Activated CD8-positive, alpha-beta memory T cell treated with anti-CD3 and anti-CD28 coated beads, Interleukin-2, amount 10 ng/mL, durations not matched to agents 7 days and 5 days (primary cell): ENCODE data around the gene RNU5B-1. TPM values are rescaled to one million over a fixed set of nuclear protein-coding genes. Genes with fewer than 3 reads are reported as not detected.
"Not testable (repeated sequence)": the region's sequence is repeated elsewhere in the genome, so short reads cannot be mapped to it uniquely, and the experiment has no call there.

Source experiments
- ATAC-seq: fragments of 150-1000 bp; cut with Tn5 transposase; one replicate; pipeline ENCODE4 v1.10.0; 2021; ENCODE audit warnings: moderate library complexity
- CTCF ChIA-PET: fragments of 350-600 bp; sonication (Branson Sonifier 250); formaldehyde crosslinking; loops from one replicate; lab custom pipeline; 2021; ENCODE audit warnings: antibody characterized with exemption; lab: Charles Lee
- DNase-seq: peaks from one replicate; pipeline ENCODE4 v3.0.0-alpha.2; 2020
- H3K27ac Mint-ChIP-seq: one replicate; pipeline ENCODE4 v1.8.0; 2021; ENCODE audit warnings: mild to moderate bottlenecking, mixed read lengths
- H3K27me3 Mint-ChIP-seq: one replicate; pipeline ENCODE4 v1.8.0; 2021; ENCODE audit warnings: mixed read lengths
- H3K36me3 Mint-ChIP-seq: one replicate; pipeline ENCODE4 v1.8.0; 2021; ENCODE audit warnings: mild to moderate bottlenecking, mixed read lengths
- H3K4me1 Mint-ChIP-seq: one replicate; pipeline ENCODE4 v1.8.0; 2021; ENCODE audit warnings: mixed read lengths
- H3K4me3 Mint-ChIP-seq: one replicate; pipeline ENCODE4 v1.8.0; 2021; ENCODE audit warnings: mild to moderate bottlenecking, moderate library complexity, mixed read lengths
- H3K9me3 Mint-ChIP-seq: one replicate; pipeline ENCODE4 v1.8.0; 2022; ENCODE audit warnings: low read depth, mixed read lengths
- total RNA-seq, 2 experiments: library from RNA; stranded (reverse); gene quantifications; one replicate each; pipeline ENCODE4 v1.2.3, GENCODE V29; 2021

Gene RNU5B-1
- total RNA-seq, 2 experiments from 2014 or later, result 15.8 TPM; not detected in 1

DNA sequence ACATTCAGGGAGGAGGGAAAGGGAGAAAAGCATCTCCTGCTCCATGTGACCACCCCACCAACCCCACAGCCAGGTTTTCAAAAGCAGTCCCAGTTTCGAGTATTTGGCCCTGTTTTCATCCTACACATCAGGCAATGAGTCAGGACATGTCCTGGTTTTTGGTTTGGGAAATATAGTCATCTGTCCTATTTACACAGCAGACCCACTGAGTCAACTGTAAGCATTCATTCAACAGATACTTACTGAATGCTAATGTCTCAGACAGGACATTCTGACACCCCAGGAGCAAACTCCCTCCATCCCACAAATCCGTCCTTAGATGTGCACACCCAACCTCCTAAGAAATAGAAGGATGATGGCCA lies 40.4 kb downstream of the RNU5B-1 start:
- no peak overlapping the region for H3K27ac Mint-ChIP-seq
- peaks cover 35% of the 10 kb centered on the region for H3K27me3 Mint-ChIP-seq
- DNase-seq (no peak), ATAC-seq (no peak)
- peaks cover under 1% of the 10 kb centered on the region for H3K4me1 Mint-ChIP-seq
- no peaks in the 10 kb centered on the region for H3K36me3 Mint-ChIP-seq
- no peak overlapping the region for H3K4me3 Mint-ChIP-seq
- CTCF ChIA-PET, result no interaction called here
- H3K9me3 Mint-ChIP-seq, result no peaks in the 10 kb centered on the region

- CTCF ChIA-PET, result no interaction called here
- no peaks in the 10 kb centered on the region for H3K4me1 Mint-ChIP-seq
- H3K27ac Mint-ChIP-seq, result no peak overlapping the region
- peaks cover 32% of the 10 kb centered on the region for H3K27me3 Mint-ChIP-seq
- ATAC-seq (no peak), DNase-seq (no peak)
- H3K4me3 Mint-ChIP-seq, result no peak overlapping the region
- peaks cover 2% of the 10 kb centered on the region for H3K9me3 Mint-ChIP-seq
- H3K36me3 Mint-ChIP-seq, result no peaks in the 10 kb centered on the region
Observed at GRCh38 chr15:65346856-65347598, 42.5 kb downstream of the RNU5B-1 start.

DNA sequence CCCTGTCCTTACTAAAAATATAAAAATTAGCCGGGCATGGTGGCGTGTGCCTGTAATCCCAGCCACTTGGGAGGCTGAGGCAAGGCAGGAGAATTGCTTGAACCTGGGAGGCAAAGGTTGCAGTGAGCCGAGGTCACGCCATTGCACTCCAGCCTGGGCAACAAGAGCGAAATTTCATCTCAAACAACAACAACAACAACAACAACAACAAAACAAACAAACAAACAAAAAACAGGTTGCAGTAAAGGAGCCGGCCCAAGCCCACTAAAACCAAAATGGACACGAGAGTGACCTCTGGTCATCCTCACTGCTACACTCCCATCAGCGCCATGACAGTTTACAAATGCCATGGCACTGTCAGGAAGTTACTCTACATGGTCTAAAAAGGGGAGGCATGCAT lies 43.3 kb downstream of the RNU5B-1 start:
- H3K4me1 Mint-ChIP-seq, DNase-seq, H3K27ac Mint-ChIP-seq, H3K9me3 Mint-ChIP-seq, H3K36me3 Mint-ChIP-seq, CTCF ChIA-PET, H3K4me3 Mint-ChIP-seq, ATAC-seq: not testable (repeated sequence)
- peaks cover 38% of the 10 kb centered on the region for H3K27me3 Mint-ChIP-seq

DNA sequence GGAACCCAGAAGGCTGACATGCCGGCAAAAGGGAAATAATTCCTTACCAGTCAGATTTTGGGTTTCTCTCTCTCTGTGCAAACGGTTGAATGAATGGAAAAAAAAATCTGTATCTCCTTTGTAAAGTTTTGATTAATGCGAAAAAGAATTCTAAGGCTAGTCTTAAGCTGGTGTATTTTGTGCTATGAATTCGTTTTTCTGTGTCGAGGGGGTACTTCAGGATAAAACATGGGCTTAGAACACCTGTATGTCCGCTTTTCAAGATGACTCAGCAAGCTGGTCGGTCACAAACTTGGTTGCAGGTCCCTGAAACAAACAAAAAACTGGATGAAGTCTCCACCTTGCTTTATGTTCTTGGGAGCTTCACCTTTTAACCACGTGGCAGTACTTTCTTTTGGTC lies 44.9 kb downstream of the RNU5B-1 start:
- Mint-ChIP-seq H3K27me3 (peaks cover 47% of the 10 kb centered on the region), H3K27ac (no peak overlapping the region), H3K4me1 (no peaks in the 10 kb centered on the region), H3K4me3 (no peak overlapping the region), H3K9me3 (peaks cover 10% of the 10 kb centered on the region), H3K36me3 (peaks cover 2% of the 10 kb centered on the region)
- CTCF ChIA-PET, result interaction anchor here (1.0 to 1.8 kb wide), 3 partner anchors 10 to 38 kb away, joined by 3 to 5 read pairs (median 3); no protein-coding TSS in a partner anchor
- ATAC-seq, result no peak
- no peak for DNase-seq

DNA sequence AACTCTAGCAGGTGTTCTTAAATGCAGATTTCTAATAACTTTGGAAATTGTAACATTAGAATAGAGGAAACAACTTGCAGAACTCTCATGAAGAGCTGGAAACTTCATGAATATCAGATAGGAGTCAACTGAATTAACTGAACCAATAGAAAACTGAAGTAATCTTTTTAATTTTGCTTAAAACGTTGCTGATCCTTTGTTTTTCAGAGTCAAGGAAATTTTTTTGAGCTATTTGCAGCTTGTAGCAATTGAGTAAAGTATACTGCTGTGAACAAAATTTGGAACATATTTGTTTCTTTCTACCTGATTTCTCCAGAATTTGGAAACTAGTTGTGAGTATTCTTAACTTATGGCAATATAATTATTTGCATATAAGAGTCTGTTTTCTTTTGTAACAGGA lies 47.5 kb downstream of the RNU5B-1 start:
- not testable (repeated sequence) for H3K4me1 Mint-ChIP-seq, H3K4me3 Mint-ChIP-seq, DNase-seq, H3K36me3 Mint-ChIP-seq, H3K27ac Mint-ChIP-seq, ATAC-seq
- Mint-ChIP-seq H3K9me3 (peaks cover 14% of the 10 kb centered on the region), H3K27me3 (peaks cover 60% of the 10 kb centered on the region)
- CTCF ChIA-PET, result interaction anchor here (1.1 to 2.0 kb wide), 2 partner anchors 33 to 34 kb away, joined by 3 to 6 read pairs; no protein-coding TSS in a partner anchor

Other genes starting within 250 kb of the RNU5B-1 start
- not detected for gene RASL12, start 236.7 kb upstream of the RNU5B-1 start, total RNA-seq
- not detected for gene KBTBD13, start 227.9 kb upstream of the RNU5B-1 start, total RNA-seq
- gene UBAP1L, start 189.5 kb upstream of the RNU5B-1 start, total RNA-seq, result 1 to 10 TPM; 3.3 to 4.7 TPM
- gene PDCD7, start 170.9 kb upstream of the RNU5B-1 start, total RNA-seq, result 10 to 100 TPM; 40.0 to 40.2 TPM
- 10 to 100 TPM; 46.8 to 58.8 TPM for gene CLPX, start 119.3 kb upstream of the RNU5B-1 start, total RNA-seq
- gene CILP, start 93.2 kb upstream of the RNU5B-1 start, total RNA-seq, result under 1 TPM in 1 of 2 experiments, not detected in 1; 0.05 TPM
- 10 to 100 TPM; 11.7 to 19.7 TPM for gene PARP16, start 17.8 kb upstream of the RNU5B-1 start, total RNA-seq
- not detected for gene RNU5A-1, start 8.6 kb upstream of the RNU5B-1 start, total RNA-seq
- gene IGDCC3, start 73.3 kb downstream of the RNU5B-1 start, total RNA-seq, result not detected
- gene IGDCC4, start 118.3 kb downstream of the RNU5B-1 start, total RNA-seq, result under 1 TPM; 0.14 to 0.26 TPM
- gene DPP8, start 213.0 kb downstream of the RNU5B-1 start, total RNA-seq, result 10 to 100 TPM; 41.6 to 44.1 TPM
- 10 to 100 TPM; 40.7 to 43.5 TPM for gene HACD3, start 225.8 kb downstream of the RNU5B-1 start, total RNA-seq